ENCODE data around the gene COPZ2.
"Not testable (repeated sequence)": the region's sequence is repeated elsewhere in the genome, so short reads cannot be mapped to it uniquely, and the experiment has no call there.

COPZ2 gene

GRCh38 chr17:47999582-47999981 lies 38.0 kb downstream of the COPZ2 start:
- no peak for FAIRE-seq
- DNase-seq (ENCODE audit: insufficient read length) = no peak
- TF ChIP-seq TAF1 (IDR thresholded peaks at IDR 0.05; ENCODE audit: borderline replicate concordance, low read depth, low read length) (no peak), POLR2AphosphoS5 (IDR thresholded peaks at IDR 0.05; ENCODE audit: low read depth, low read length) (no peak), POLR2A (IDR thresholded peaks at IDR 0.05; ENCODE audit: low read depth, low read length) (no peak)

- no peak for TF ChIP-seq POLR2A (IDR thresholded peaks at IDR 0.05; ENCODE audit: low read depth, low read length)
- TF ChIP-seq TAF1 (IDR thresholded peaks at IDR 0.05; ENCODE audit: borderline replicate concordance, low read depth, low read length) = no peak
- TF ChIP-seq POLR2AphosphoS5 (IDR thresholded peaks at IDR 0.05; ENCODE audit: low read depth, low read length) = no peak
- FAIRE-seq = no peak
- no peak for DNase-seq (ENCODE audit: insufficient read length)
These were observed 39.6 kb downstream of the COPZ2 start for GRCh38 chr17:47998044-47998443.

- no peak for TF ChIP-seq POLR2A (IDR thresholded peaks at IDR 0.05; ENCODE audit: low read depth, low read length)
- no peak for TF ChIP-seq POLR2AphosphoS5 (IDR thresholded peaks at IDR 0.05; ENCODE audit: low read depth, low read length)
- no peak for TF ChIP-seq TAF1 (IDR thresholded peaks at IDR 0.05; ENCODE audit: borderline replicate concordance, low read depth, low read length)
- FAIRE-seq (no peak), DNase-seq (ENCODE audit: insufficient read length) (no peak)
These were observed 40.0 kb downstream of the COPZ2 start for GRCh38 chr17:47997586-47997985.

GRCh38 chr17:47996201-47996600 lies 41.4 kb downstream of the COPZ2 start:
- TF ChIP-seq TAF1 (IDR thresholded peaks at IDR 0.05; ENCODE audit: borderline replicate concordance, low read depth, low read length) (no peak), POLR2A (IDR thresholded peaks at IDR 0.05; ENCODE audit: low read depth, low read length) (no peak)
- no peak for FAIRE-seq
- no peak for DNase-seq (ENCODE audit: insufficient read length)

- FAIRE-seq = no peak
- no peak for DNase-seq (ENCODE audit: insufficient read length)
- TF ChIP-seq POLR2AphosphoS5 (IDR thresholded peaks at IDR 0.05; ENCODE audit: low read depth, low read length) = no peak
- TF ChIP-seq TAF1 (IDR thresholded peaks at IDR 0.05; ENCODE audit: borderline replicate concordance, low read depth, low read length) = no peak
- no peak for TF ChIP-seq POLR2A (IDR thresholded peaks at IDR 0.05; ENCODE audit: low read depth, low read length)
These were observed 42.2 kb downstream of the COPZ2 start for GRCh38 chr17:47995241-47995935.

GRCh38 chr17:47994724-47995123 lies 42.9 kb downstream of the COPZ2 start:
- TF ChIP-seq POLR2A (IDR thresholded peaks at IDR 0.05; ENCODE audit: low read depth, low read length) (no peak), POLR2AphosphoS5 (IDR thresholded peaks at IDR 0.05; ENCODE audit: low read depth, low read length) (no peak), TAF1 (IDR thresholded peaks at IDR 0.05; ENCODE audit: borderline replicate concordance, low read depth, low read length) (no peak)
- DNase-seq (ENCODE audit: insufficient read length) = no peak
- no peak for FAIRE-seq

GRCh38 chr17:47993964-47994363 lies 43.6 kb downstream of the COPZ2 start:
- no peak for FAIRE-seq
- TF ChIP-seq TAF1 (IDR thresholded peaks at IDR 0.05; ENCODE audit: borderline replicate concordance, low read depth, low read length) = no peak
- no peak for TF ChIP-seq POLR2AphosphoS5 (IDR thresholded peaks at IDR 0.05; ENCODE audit: low read depth, low read length)
- TF ChIP-seq POLR2A (IDR thresholded peaks at IDR 0.05; ENCODE audit: low read depth, low read length) = no peak
- no peak for DNase-seq (ENCODE audit: insufficient read length)

- no peak for TF ChIP-seq POLR2A (IDR thresholded peaks at IDR 0.05; ENCODE audit: low read depth, low read length)
- no peak for FAIRE-seq
- no peak for DNase-seq (ENCODE audit: insufficient read length)
These were observed 44.5 kb downstream of the COPZ2 start for GRCh38 chr17:47993031-47993564.

- FAIRE-seq (no peak), DNase-seq (ENCODE audit: insufficient read length) (no peak)
- TF ChIP-seq TAF1 (IDR thresholded peaks at IDR 0.05; ENCODE audit: borderline replicate concordance, low read depth, low read length) (no peak), POLR2A (IDR thresholded peaks at IDR 0.05; ENCODE audit: low read depth, low read length) (no peak), POLR2AphosphoS5 (IDR thresholded peaks at IDR 0.05; ENCODE audit: low read depth, low read length) (no peak)
These were observed 45.4 kb downstream of the COPZ2 start for GRCh38 chr17:47992216-47992615.

GRCh38 chr17:47990962-47991731 lies 46.5 kb downstream of the COPZ2 start:
- no peak for FAIRE-seq
- TF ChIP-seq POLR2AphosphoS5 (IDR thresholded peaks at IDR 0.05; ENCODE audit: low read depth, low read length) (no peak), POLR2A (IDR thresholded peaks at IDR 0.05; ENCODE audit: low read depth, low read length) (no peak), TAF1 (IDR thresholded peaks at IDR 0.05; ENCODE audit: borderline replicate concordance, low read depth, low read length) (no peak)
- DNase-seq (ENCODE audit: insufficient read length) = no peak

- no peak for DNase-seq (ENCODE audit: insufficient read length)
- no peak for TF ChIP-seq POLR2A (IDR thresholded peaks at IDR 0.05; ENCODE audit: low read depth, low read length)
- TF ChIP-seq TAF1 (IDR thresholded peaks at IDR 0.05; ENCODE audit: borderline replicate concordance, low read depth, low read length) = no peak
- TF ChIP-seq POLR2AphosphoS5 (IDR thresholded peaks at IDR 0.05; ENCODE audit: low read depth, low read length) = no peak
- no peak for FAIRE-seq
These were observed 47.9 kb downstream of the COPZ2 start for GRCh38 chr17:47989700-47990099.

- FAIRE-seq (no peak), DNase-seq (ENCODE audit: insufficient read length) (no peak)
- TF ChIP-seq TAF1 (IDR thresholded peaks at IDR 0.05; ENCODE audit: borderline replicate concordance, low read depth, low read length) = no peak
- no peak for TF ChIP-seq POLR2AphosphoS5 (IDR thresholded peaks at IDR 0.05; ENCODE audit: low read depth, low read length)
- TF ChIP-seq POLR2A (IDR thresholded peaks at IDR 0.05; ENCODE audit: low read depth, low read length) = no peak
These were observed 48.4 kb downstream of the COPZ2 start for GRCh38 chr17:47989159-47989558.

- not testable (repeated sequence) for FAIRE-seq; DNase-seq (ENCODE audit: insufficient read length)
These were observed 49.2 kb downstream of the COPZ2 start for GRCh38 chr17:47988445-47988844.
